ENCODE results near the gene ZFR2. TPM values are rescaled to one million over a fixed set of nuclear protein-coding genes. Genes with fewer than 3 reads are reported as not detected.

The ZFR2 gene
- total and polyA plus RNA-seq, 9 donors = 0.05 to 0.25 (median 0.14) TPM; not detected in 3

Small RNA genes within 50 kb of the gene (small RNA-seq; reads per million reads assigned to genes)
- not detected for gene AC005777.1

Other genes starting within 250 kb of the ZFR2 start
- 10 to 100 TPM; 19.2 to 39.1 (median 34.3) TPM for gene CACTIN, start 242.2 kb downstream of the ZFR2 start, total RNA-seq
- gene CACTIN, start 242.2 kb downstream of the ZFR2 start, polyA plus RNA-seq = 10 to 100 TPM in 1 of 2 donors, 1 to 10 TPM in 1; 2.7 to 28.8 TPM
- 10 to 100 TPM; 11.3 to 41.7 (median 32.9) TPM for gene PIP5K1C, start 168.6 kb downstream of the ZFR2 start, total RNA-seq
- gene PIP5K1C, start 168.6 kb downstream of the ZFR2 start, polyA plus RNA-seq = 10 to 100 TPM in 1 of 2 donors, 1 to 10 TPM in 1; 6.0 to 23.3 TPM
- 10 to 100 TPM in 1 of 7 donors, 1 to 10 TPM in 3, under 1 TPM in 2, not detected in 1; 0.18 to 24.4 (median 3.0) TPM for gene TJP3, start 160.7 kb downstream of the ZFR2 start, total RNA-seq
- gene TJP3, start 160.7 kb downstream of the ZFR2 start, polyA plus RNA-seq = under 1 TPM in 1 of 2 donors, not detected in 1; 0.46 TPM
- 10 to 100 TPM; 18.1 to 25.4 (median 21.5) TPM for gene APBA3, start 107.3 kb downstream of the ZFR2 start, total RNA-seq
- 10 to 100 TPM in 1 of 2 donors, under 1 TPM in 1; 0.88 to 19.9 TPM for gene APBA3, start 107.3 kb downstream of the ZFR2 start, polyA plus RNA-seq
- 100 to 1,000 TPM in 2 of 7 donors, 10 to 100 TPM in 5; 42.4 to 113 (median 64.4) TPM for gene MRPL54, start 106.4 kb downstream of the ZFR2 start, total RNA-seq
- 10 to 100 TPM; 14.5 to 80.8 TPM for gene MRPL54, start 106.4 kb downstream of the ZFR2 start, polyA plus RNA-seq
- under 1 TPM in 1 of 7 donors, not detected in 6; 0.13 TPM for gene RAX2, start 96.8 kb downstream of the ZFR2 start, total RNA-seq
- gene RAX2, start 96.8 kb downstream of the ZFR2 start, polyA plus RNA-seq = under 1 TPM in 1 of 2 donors, not detected in 1; 0.13 TPM
- 1 to 10 TPM in 3 of 7 donors, under 1 TPM in 4; 0.40 to 1.4 (median 0.98) TPM for gene MATK, start 82.7 kb downstream of the ZFR2 start, total RNA-seq
- under 1 TPM; 0.25 to 0.44 TPM for gene MATK, start 82.7 kb downstream of the ZFR2 start, polyA plus RNA-seq
- under 1 TPM in 1 of 7 donors, not detected in 6; 0.31 TPM for gene ATCAY, start 11.6 kb upstream of the ZFR2 start, total RNA-seq
- not detected for gene ATCAY, start 11.6 kb upstream of the ZFR2 start, polyA plus RNA-seq
- gene NMRK2, start 64.0 kb upstream of the ZFR2 start, total RNA-seq = under 1 TPM in 3 of 7 donors, not detected in 4; 0.26 to 0.40 (median 0.40) TPM
- under 1 TPM in 1 of 2 donors, not detected in 1; 0.93 TPM for gene NMRK2, start 64.0 kb upstream of the ZFR2 start, polyA plus RNA-seq
- 100 to 1,000 TPM in 1 of 7 donors, 10 to 100 TPM in 6; 46.3 to 101 (median 57.0) TPM for gene DAPK3, start 102.1 kb upstream of the ZFR2 start, total RNA-seq
- 10 to 100 TPM in 1 of 2 donors, 1 to 10 TPM in 1; 8.3 to 66.5 TPM for gene DAPK3, start 102.1 kb upstream of the ZFR2 start, polyA plus RNA-seq
- gene EEF2, start 116.4 kb upstream of the ZFR2 start, total RNA-seq = 1,000 to 10,000 TPM; 1,491 to 4,634 (median 4,119) TPM
- 1,000 to 10,000 TPM; 2,682 to 3,932 TPM for gene EEF2, start 116.4 kb upstream of the ZFR2 start, polyA plus RNA-seq
- gene PIAS4, start 138.7 kb upstream of the ZFR2 start, total RNA-seq = 10 to 100 TPM; 11.6 to 29.7 (median 23.6) TPM
- 10 to 100 TPM in 1 of 2 donors, 1 to 10 TPM in 1; 5.2 to 18.9 TPM for gene PIAS4, start 138.7 kb upstream of the ZFR2 start, polyA plus RNA-seq
- 10 to 100 TPM; 25.0 to 56.4 (median 38.7) TPM for gene ZBTB7A, start 197.9 kb upstream of the ZFR2 start, total RNA-seq
- 10 to 100 TPM in 1 of 2 donors, 1 to 10 TPM in 1; 9.1 to 16.8 TPM for gene ZBTB7A, start 197.9 kb upstream of the ZFR2 start, polyA plus RNA-seq